LNCaP clone FGC (cell line): ENCODE results near the gene GPHN.
"Not testable (repeated sequence)": the region's sequence is repeated elsewhere in the genome, so short reads cannot be mapped to it uniquely, and the experiment has no call there.

Experiments
- DNase-seq: peaks from one replicate; pipeline ENCODE4 v3.0.0-alpha.2; 2011; ENCODE audit warnings: low read depth
- H3K4me3 ChIP-seq: 2 replicates; pipeline ENCODE4 v1.5.1; 2011; ENCODE audit warnings: mild to moderate bottlenecking, low read depth, low read length, control low read depth
- TF ChIP-seq, protein P1 (sequence below): IDR thresholded peaks from 2 replicates; pipeline ENCODE4 v1.5.1; 2012; ENCODE audit warnings: mild to moderate bottlenecking; ENCODE audit not compliant: control insufficient read depth, insufficient read depth; ENCODE audit errors: extremely low read depth

Gene GPHN

DNA sequence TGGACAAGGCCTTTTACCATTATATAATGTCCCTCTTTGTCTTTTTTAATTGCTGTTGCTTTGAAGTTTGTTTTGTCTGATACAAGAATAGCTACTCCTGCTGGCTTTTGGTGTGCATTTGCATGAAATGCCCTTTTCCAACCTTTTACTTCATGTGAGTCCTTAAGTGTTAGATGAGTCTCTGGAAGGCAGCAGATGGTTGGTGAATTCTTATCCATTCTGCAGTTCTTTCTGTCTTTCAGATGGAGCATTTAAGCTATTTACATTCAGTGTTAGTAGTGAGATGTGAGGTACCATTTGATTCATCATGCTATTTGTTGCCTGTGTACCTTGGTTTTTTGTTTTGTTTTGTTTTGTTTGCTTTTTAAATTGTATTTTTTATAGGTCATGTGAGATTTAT, 208.3 kb downstream of the GPHN start:
- TF ChIP-seq, protein P1, sequence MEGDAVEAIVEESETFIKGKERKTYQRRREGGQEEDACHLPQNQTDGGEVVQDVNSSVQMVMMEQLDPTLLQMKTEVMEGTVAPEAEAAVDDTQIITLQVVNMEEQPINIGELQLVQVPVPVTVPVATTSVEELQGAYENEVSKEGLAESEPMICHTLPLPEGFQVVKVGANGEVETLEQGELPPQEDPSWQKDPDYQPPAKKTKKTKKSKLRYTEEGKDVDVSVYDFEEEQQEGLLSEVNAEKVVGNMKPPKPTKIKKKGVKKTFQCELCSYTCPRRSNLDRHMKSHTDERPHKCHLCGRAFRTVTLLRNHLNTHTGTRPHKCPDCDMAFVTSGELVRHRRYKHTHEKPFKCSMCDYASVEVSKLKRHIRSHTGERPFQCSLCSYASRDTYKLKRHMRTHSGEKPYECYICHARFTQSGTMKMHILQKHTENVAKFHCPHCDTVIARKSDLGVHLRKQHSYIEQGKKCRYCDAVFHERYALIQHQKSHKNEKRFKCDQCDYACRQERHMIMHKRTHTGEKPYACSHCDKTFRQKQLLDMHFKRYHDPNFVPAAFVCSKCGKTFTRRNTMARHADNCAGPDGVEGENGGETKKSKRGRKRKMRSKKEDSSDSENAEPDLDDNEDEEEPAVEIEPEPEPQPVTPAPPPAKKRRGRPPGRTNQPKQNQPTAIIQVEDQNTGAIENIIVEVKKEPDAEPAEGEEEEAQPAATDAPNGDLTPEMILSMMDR: no peak
- no peak overlapping the region for H3K4me3 ChIP-seq
- no peak for DNase-seq

DNA sequence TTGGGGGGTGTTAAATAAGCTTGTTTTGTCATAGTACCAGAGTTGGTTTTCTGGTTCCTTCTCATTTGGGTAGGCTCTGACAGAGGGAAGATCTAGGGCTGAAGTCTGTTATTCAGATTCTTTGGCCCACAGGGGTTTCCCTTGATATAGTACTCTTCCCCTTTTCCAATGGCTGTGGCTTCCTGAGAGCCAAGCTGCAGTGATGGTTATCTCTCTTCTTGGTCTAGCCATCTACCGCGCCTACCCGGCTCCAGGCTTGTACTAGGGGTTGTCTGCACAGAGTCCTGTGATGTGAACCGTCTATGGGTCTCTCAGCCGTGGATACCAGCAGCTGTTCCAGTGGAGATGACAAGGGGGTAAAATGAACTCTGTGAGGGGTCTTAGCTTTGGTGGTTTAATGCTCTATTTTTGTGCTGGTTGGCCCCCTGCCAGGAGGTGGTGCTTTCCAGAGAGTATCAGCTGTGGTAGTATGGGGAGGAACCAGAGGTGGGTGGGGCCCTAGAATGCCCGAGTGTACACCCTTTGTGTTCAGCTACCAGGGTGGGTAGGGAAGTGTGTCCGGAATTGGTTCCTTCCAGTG, 209.7 kb downstream of the GPHN start:
- TF ChIP-seq, protein P1: no peak
- DNase-seq: no peak
- H3K4me3 ChIP-seq: no peak overlapping the region

DNA sequence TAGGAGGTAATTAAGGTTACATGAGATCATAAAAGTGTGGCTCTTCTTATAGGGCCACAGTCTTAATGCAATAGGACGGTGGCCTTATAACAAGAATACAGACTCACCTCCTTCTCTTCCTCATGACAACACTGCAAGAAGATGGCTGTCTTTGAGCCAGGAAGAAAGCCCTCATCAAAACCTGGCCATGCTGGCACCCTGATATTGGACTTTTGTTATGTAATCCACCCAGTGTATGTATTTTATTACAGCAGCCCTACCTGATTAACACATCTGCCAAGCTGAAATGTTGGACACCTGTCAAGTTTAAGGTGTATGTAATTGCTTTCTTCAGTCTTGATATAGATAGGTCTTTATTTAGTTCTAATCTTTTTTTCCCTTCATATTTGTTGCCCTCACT, 217.0 kb downstream of the GPHN start:
- no peak overlapping the region for H3K4me3 ChIP-seq
- TF ChIP-seq, protein P1: no peak

DNA sequence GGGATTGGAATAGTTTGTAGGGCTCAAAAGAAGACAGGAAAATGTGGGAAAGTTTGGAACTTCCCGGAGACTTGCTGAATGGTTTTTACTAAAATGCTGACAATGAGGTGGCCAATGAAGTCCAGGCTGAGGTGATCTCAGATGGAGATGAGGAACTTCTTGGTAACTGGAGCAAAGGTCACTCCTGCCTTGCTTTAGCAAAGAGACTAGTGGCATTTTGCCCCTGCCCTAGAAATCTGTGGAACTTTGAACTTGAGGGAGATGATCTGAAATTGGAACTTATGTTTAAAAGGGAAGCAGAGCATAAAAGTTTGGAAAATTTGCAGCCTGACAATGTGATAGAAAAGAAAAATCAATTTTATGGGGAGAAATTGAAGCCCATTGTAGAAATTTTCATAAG, 223.4 kb downstream of the GPHN start:
- H3K4me3 ChIP-seq, DNase-seq: not testable (repeated sequence)

More for the DNA sequence above, 217.0 kb downstream of the GPHN start:
- no peak for DNase-seq

DNA sequence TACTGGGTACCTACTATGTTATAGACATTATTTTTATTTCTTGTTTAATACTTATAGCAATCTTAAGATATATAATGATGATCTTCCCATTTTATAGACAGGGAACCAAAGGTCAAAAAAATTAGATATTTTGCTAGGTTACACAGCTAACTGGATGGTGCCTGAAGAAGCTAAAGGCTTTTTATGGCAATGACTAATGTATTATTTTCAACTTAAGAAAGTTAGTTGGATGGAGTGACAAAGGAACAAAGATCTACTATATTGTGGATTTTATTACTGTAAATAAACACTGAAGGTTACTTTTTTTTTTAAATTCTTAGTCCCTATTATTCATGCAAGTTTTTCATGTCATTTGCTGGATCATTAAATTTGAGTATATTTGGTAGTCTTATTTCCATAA, 227.9 kb downstream of the GPHN start:
- TF ChIP-seq, protein P1: no peak
- no peak overlapping the region for H3K4me3 ChIP-seq
- no peak for DNase-seq

DNA sequence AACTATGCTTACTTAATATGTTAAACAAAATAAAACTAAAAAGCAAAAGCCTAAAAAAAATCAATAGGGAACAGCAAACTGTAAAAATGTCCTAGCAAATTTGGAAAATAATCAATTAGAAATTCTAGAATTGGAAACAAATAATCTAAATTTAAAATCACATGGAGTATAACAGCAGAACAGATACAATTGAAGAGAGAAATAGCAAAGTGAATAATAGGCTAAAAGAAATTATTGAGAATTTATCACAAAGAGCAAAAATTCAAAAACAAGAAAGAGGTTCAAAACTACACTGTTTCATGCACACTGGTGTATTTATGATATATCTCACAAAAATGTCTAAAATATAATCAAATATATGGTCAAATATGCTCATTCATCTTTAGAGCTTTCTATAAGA, 231.9 kb downstream of the GPHN start:
- TF ChIP-seq, protein P1: no peak
- DNase-seq: no peak
- H3K4me3 ChIP-seq: no peak overlapping the region

DNA sequence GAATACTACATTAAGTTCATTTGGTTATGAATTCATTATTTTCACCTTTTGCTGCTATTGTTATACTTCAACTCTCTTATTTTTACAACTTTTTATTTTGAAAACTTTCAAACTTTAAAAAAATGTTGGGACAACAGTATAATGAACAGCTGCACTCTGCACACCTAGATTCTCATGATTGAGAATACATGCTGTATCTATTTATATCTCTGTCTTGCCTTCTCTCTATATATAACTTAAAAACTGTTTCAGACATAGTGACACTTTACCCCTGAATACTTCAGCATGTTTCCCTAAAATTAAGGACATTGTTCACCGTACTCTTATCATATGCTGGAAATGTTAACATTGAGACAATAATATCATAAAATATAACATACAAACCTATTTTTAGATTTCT, 237.1 kb downstream of the GPHN start:
- no peak overlapping the region for H3K4me3 ChIP-seq
- TF ChIP-seq, protein P1: no peak
- no peak for DNase-seq
